ENCODE results near the gene ARHGAP26.
"Not testable (repeated sequence)": the region's sequence is repeated elsewhere in the genome, so short reads cannot be mapped to it uniquely, and the experiment has no call there.

ARHGAP26 gene

DNA sequence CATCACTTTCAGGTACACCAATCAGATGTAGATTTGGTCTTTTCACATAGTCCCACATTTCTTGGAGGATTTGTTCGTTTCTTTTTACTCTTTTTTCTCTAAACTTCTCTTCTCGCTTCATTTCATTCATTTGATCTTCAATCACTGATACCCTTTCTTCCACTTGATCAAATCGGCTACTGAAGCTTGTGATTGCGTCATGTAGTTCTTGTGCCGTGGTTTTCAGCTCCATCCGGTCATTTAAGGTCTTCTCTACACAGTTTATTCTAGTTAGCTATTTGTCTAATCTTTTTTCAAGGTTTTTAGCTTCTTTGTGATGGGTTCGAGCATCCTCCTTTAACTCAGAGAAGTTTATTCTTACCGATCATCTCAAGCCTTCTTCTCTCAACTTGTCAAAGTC is 219.9 kb downstream of the ARHGAP26 start:
- not testable (repeated sequence) for DNase-seq (ENCODE audit: low read depth)

GRCh38 chr5:142994218-142994617 is 224.0 kb downstream of the ARHGAP26 start:
- DNase-seq (ENCODE audit: low read depth): no peak

DNA sequence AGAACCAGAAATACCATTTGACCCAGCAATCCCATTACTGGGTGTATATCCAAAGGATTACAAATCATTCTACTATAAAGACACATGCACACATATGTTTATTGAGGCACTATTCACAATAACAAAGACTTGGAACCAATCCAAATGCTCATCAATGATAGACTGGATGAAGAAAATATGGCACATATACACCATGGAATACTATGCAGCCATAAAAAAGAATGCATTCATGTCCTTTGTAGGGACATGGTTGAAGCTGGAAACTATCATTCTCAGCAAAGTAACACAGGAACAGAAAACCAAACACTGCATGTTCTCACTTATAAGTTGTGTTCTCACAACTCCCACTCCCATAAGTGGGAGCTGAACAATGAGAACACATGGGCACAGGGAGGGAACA is 225.4 kb downstream of the ARHGAP26 start:
- not testable (repeated sequence) for DNase-seq (ENCODE audit: low read depth)

DNA sequence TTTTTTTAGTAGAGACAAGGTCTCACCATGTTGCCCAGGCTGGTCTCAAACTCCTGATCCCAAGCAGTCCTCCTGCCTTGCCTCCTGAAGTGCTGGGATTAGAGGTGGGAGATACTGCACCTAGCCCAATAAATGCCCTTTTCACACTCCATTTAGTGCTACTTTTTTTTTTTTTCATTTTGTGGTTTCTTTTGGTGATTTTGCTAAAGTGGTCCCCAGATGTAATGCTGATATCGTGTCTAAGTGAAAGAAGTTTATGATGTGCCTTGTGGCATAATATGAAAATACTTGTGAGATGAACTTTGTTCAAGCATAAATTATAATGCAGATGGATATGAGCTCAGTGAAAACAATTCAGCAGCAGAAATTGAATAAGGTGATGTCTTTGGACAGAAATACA is 227.4 kb downstream of the ARHGAP26 start:
- no peak for DNase-seq (ENCODE audit: low read depth)

- DNase-seq (ENCODE audit: low read depth): no peak
Observed at GRCh38 chr5:142998316-142999020, 228.3 kb downstream of the ARHGAP26 start.

DNA sequence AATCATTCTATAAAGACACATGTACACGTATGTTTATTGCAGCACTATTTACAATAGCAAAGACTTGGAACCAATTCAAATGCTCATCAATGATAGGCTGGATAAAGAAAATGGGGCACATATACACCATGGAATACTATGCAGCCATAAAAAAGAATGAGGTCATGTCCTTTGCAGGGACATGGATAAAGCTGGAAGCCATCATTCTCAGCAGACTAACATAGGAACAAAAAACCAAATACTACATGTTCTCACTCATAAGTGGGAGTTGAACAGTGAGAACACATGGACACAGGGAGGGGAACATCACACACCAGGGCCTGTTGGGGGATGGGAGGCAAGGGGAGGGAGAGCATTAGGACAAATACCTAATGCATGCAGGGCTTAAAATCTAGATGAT is 230.4 kb downstream of the ARHGAP26 start:
- DNase-seq (ENCODE audit: low read depth): not testable (repeated sequence)

- no peak for DNase-seq (ENCODE audit: low read depth)
Observed at GRCh38 chr5:143001764-143002351, 231.7 kb downstream of the ARHGAP26 start.

GRCh38 chr5:143002459-143003327 is 232.5 kb downstream of the ARHGAP26 start:
- DNase-seq (ENCODE audit: low read depth): peak; percentile 20

GRCh38 chr5:143003328-143003636 is 233.1 kb downstream of the ARHGAP26 start:
- DNase-seq (ENCODE audit: low read depth): no peak

GRCh38 chr5:143004361-143005145 is 234.4 kb downstream of the ARHGAP26 start:
- no peak for DNase-seq (ENCODE audit: low read depth)

DNA sequence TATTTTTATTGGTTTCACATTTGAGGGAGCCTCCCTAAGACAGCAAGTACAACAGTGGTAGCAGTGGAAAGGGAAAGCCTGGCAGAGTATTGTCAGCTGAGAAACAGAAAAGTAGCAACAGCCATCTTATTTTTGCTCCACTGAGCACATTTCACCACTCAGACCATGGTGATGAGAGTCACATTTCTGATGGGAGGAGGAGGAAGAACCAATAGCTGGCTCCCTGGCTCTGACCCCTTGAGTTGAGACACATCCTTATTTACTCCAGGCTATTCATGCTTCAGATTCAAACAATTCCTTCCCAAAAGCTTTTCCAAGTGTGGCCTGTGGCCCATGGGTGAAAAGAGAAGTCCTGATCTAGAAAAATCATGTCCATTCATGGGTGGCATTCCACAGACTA is 236.3 kb downstream of the ARHGAP26 start:
- no peak for DNase-seq (ENCODE audit: low read depth)

GRCh38 chr5:143008032-143008431 is 237.9 kb downstream of the ARHGAP26 start:
- no peak for DNase-seq (ENCODE audit: low read depth)

- DNase-seq (ENCODE audit: low read depth): peak; percentile 48
Observed at GRCh38 chr5:143008809-143009521, 238.8 kb downstream of the ARHGAP26 start.

DNA sequence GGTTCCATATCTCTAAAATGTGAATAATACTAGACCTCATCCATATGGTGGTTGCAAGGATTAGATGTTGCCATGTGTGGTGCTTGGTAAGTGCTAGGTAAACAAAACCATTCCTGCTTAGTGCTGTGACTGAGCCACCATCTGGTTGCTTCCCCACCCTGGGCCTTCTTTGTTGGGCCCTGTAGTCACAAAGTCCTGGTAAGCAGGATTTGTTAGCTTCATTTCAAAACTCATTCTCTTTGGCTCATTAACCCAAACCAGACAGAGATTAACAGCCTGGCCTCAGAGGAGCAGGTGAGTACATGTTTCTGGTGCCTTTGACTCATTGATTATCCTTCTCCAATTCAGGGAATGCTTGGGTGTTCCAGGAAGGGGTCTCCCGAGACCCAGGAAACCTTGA is 240.2 kb downstream of the ARHGAP26 start:
- no peak for DNase-seq (ENCODE audit: low read depth)

DNA sequence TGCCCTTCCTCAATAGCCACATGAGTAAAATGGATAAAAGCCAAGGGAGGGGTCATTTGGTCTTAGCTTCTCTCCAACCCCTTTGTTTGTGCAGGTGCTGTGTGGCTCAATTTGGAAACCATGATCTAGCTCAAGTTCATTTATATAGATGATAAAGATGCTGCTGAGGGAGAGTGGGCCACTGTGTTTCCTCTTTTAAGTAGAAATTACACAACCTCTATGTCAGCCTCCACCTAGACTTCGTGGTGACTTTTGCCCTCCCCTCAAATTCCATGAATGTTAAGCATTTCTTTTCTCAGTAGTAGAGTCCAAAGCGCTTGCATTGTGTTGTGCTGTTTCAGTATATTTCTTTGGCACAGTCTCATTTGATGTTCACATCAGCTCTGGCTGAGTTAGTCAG is 241.4 kb downstream of the ARHGAP26 start:
- no peak for DNase-seq (ENCODE audit: low read depth)

GRCh38 chr5:143013176-143013891 is 243.2 kb downstream of the ARHGAP26 start:
- no peak for DNase-seq (ENCODE audit: low read depth)

DNA sequence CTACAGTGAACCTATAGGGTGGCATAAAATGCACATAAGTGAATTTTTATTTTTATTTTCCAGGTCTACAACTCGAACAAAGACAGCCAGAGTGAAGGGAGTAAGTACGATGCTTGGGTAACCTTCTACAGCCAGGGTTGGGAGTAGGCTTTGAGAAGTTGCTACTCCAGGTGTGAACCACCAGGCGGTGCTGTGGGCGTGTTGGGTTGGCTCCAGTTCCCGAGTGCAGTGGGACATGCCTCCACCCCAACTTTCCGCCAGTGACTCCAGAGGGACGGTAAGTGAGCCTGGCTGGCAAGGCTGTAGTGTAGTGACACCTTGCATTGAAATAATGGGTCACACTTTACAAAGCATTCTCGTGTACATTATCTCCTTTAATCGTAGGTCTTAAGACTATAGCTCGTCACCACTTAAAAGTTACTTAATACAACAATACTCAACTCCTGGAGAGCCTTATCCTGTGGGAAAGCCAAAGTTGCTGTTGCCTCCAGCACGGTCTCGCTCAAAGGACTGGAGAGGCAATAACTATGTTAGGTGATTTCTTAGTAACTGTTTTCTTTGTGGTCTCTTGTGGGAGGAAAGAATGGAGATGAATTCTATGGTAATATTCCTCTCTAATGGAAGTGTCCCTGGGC is 244.0 kb downstream of the ARHGAP26 start:
- DNase-seq (ENCODE audit: low read depth): no peak

GRCh38 chr5:143016777-143017516 is 246.8 kb downstream of the ARHGAP26 start:
- no peak for DNase-seq (ENCODE audit: low read depth)

GRCh38 chr5:143017541-143017940 is 247.4 kb downstream of the ARHGAP26 start:
- DNase-seq (ENCODE audit: low read depth): no peak

- no peak for DNase-seq (ENCODE audit: low read depth)
Observed at GRCh38 chr5:143017992-143018391, 247.8 kb downstream of the ARHGAP26 start.
